ENCODE data around the gene PRKCB. TPM values are rescaled to one million over a fixed set of nuclear protein-coding genes. Genes with fewer than 3 reads are reported as not detected.

Gene PRKCB
- polyA plus RNA-seq, 1 donor (not counting 4 experiments of a cell fraction or from before 2014, with no cell fraction given): 0.18 TPM

DNA sequence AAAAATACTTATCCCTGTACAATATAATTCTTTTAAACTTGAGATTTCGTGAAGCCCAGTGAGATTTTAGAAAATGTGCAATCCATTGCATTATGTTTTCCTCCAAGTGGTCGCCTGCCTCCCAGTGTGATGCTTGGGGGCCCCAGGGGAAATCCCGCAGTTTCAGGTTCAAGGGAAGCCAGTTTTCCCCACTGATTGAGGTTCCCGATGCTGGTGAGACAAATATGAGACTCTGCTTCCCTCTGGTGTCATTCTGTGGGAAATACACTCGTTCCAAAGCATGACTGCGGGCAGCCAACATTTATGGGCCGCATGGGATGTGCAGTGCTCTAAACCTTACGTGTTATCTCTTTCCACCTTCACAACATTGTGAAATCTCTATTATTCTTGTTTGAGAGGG, 200.8 kb downstream of the PRKCB start:
- Histone ChIP-seq H3K9ac (ENCODE audit: control insufficient read depth, extremely low read depth, insufficient read depth, low read length) (no peak overlapping the region), H3K4me2 (ENCODE audit: control insufficient read depth, extremely low read depth, insufficient read depth, low read depth, low read length) (no peak overlapping the region), H3K9me3 (ENCODE audit: control insufficient read depth, low read depth, low read length) (no peaks in the 10 kb centered on the region), H3K9me1 (ENCODE audit: control insufficient read depth, extremely low read depth, insufficient read depth, low read length) (no peaks in the 10 kb centered on the region), H3K4me3 (ENCODE audit: control insufficient read depth in 2 of 3, extremely low read depth in 1 of 3, insufficient read depth in 2 of 3, low read depth in 1 of 3, low read length in 3 of 3) (no peak overlapping the region), H3K27me3 (ENCODE audit: control insufficient read depth, extremely low read depth, insufficient read depth, low read length) (no peaks in the 10 kb centered on the region), H3K79me2 (ENCODE audit: control insufficient read depth, insufficient read depth, low read length) (no peaks in the 10 kb centered on the region), H4K20me1 (ENCODE audit: control insufficient read depth, extremely low read depth, insufficient read depth, low read length) (no peaks in the 10 kb centered on the region), H3K4me1 (ENCODE audit: control insufficient read depth, extremely low read depth, insufficient read depth, low read length) (no peaks in the 10 kb centered on the region), H2AFZ (ENCODE audit: control insufficient read depth, low read length) (no peak overlapping the region), H3K27ac (ENCODE audit: control insufficient read depth, insufficient read depth, low read length) (no peak overlapping the region), H3K36me3 (ENCODE audit: control insufficient read depth in 2 of 2, extremely low read depth in 1 of 2, insufficient read depth in 2 of 2, low read length in 2 of 2) (no peaks in the 10 kb centered on the region)
- FAIRE-seq (peak; percentile 55), DNase-seq (ENCODE audit: low read depth, low spot score) (no peak)
- no peak for TF ChIP-seq EZH2 (IDR thresholded peaks at IDR 0.05; ENCODE audit: low read length)
- TF ChIP-seq, protein P1, sequence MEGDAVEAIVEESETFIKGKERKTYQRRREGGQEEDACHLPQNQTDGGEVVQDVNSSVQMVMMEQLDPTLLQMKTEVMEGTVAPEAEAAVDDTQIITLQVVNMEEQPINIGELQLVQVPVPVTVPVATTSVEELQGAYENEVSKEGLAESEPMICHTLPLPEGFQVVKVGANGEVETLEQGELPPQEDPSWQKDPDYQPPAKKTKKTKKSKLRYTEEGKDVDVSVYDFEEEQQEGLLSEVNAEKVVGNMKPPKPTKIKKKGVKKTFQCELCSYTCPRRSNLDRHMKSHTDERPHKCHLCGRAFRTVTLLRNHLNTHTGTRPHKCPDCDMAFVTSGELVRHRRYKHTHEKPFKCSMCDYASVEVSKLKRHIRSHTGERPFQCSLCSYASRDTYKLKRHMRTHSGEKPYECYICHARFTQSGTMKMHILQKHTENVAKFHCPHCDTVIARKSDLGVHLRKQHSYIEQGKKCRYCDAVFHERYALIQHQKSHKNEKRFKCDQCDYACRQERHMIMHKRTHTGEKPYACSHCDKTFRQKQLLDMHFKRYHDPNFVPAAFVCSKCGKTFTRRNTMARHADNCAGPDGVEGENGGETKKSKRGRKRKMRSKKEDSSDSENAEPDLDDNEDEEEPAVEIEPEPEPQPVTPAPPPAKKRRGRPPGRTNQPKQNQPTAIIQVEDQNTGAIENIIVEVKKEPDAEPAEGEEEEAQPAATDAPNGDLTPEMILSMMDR (optimal IDR thresholded peaks at IDR 0.05 in 1 of 3, IDR thresholded peaks at IDR 0.05 in 1 of 3, conservative IDR thresholded peaks at IDR 0.05 in 1 of 3; ENCODE audit: extremely low read depth in 1 of 3, insufficient read depth in 2 of 3, low read length in 3 of 3): peak; percentile 70 to 91 (median 82)
- dilution Hi-C loops (cut with MboI; ENCODE audit: extremely low pct_ligation_motif_present, low sequenced_read_pairs): no loop called here

DNA sequence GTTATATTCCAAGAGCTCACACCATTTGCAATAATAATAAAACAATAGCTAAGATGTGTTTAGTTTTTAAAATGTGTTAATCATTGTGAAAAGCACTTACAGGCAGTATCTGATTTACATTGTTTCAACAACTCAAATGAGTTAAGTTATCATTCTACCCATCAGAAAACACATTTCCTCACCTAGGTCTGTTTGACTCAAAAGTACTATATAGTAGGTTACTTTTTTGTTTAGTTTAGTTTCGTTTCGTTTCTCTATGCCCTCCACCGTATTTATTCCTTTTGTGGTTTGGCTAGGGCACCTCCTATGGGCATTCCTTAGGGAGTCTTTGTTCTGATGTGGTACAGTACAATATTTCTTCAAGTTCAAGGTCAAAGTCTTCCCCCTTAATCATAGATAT, 201.6 kb downstream of the PRKCB start:
- no peak for FAIRE-seq
- Histone ChIP-seq H3K9me3 (ENCODE audit: control insufficient read depth, low read depth, low read length) (no peaks in the 10 kb centered on the region), H3K27ac (ENCODE audit: control insufficient read depth, insufficient read depth, low read length) (no peak overlapping the region), H3K27me3 (ENCODE audit: control insufficient read depth, extremely low read depth, insufficient read depth, low read length) (no peaks in the 10 kb centered on the region), H3K79me2 (ENCODE audit: control insufficient read depth, insufficient read depth, low read length) (no peaks in the 10 kb centered on the region), H3K4me1 (ENCODE audit: control insufficient read depth, extremely low read depth, insufficient read depth, low read length) (no peaks in the 10 kb centered on the region), H3K36me3 (ENCODE audit: control insufficient read depth in 2 of 2, extremely low read depth in 1 of 2, insufficient read depth in 2 of 2, low read length in 2 of 2) (no peaks in the 10 kb centered on the region), H3K4me3 (ENCODE audit: control insufficient read depth in 2 of 3, extremely low read depth in 1 of 3, insufficient read depth in 2 of 3, low read depth in 1 of 3, low read length in 3 of 3) (no peak overlapping the region), H3K4me2 (ENCODE audit: control insufficient read depth, extremely low read depth, insufficient read depth, low read depth, low read length) (no peak overlapping the region), H3K9ac (ENCODE audit: control insufficient read depth, extremely low read depth, insufficient read depth, low read length) (no peak overlapping the region), H2AFZ (ENCODE audit: control insufficient read depth, low read length) (no peak overlapping the region), H4K20me1 (ENCODE audit: control insufficient read depth, extremely low read depth, insufficient read depth, low read length) (no peaks in the 10 kb centered on the region), H3K9me1 (ENCODE audit: control insufficient read depth, extremely low read depth, insufficient read depth, low read length) (no peaks in the 10 kb centered on the region)
- no peak for DNase-seq (ENCODE audit: low read depth, low spot score)
- no peak for TF ChIP-seq EZH2 (IDR thresholded peaks at IDR 0.05; ENCODE audit: low read length)
- TF ChIP-seq, protein P1 (optimal IDR thresholded peaks at IDR 0.05 in 1 of 3, IDR thresholded peaks at IDR 0.05 in 1 of 3, conservative IDR thresholded peaks at IDR 0.05 in 1 of 3; ENCODE audit: extremely low read depth in 1 of 3, insufficient read depth in 2 of 3, low read length in 3 of 3): no peak
- dilution Hi-C loops (cut with MboI; ENCODE audit: extremely low pct_ligation_motif_present, low sequenced_read_pairs): no loop called here

Measured in keratinocyte (primary cell).